GM18519 (cell line): ENCODE measurements around the gene PHACTR3.
"Not testable (repeated sequence)": the region's sequence is repeated elsewhere in the genome, so short reads cannot be mapped to it uniquely, and the experiment has no call there.

Source experiments
- ATAC-seq: cut with Tn5 transposase; IDR thresholded peaks from one replicate; pipeline ENCODE4 v1.9.1; 2021; ENCODE audit warnings: mild to moderate bottlenecking, moderate library complexity; ENCODE audit not compliant: unreplicated experiment, low FRiP score

PHACTR3 gene

DNA sequence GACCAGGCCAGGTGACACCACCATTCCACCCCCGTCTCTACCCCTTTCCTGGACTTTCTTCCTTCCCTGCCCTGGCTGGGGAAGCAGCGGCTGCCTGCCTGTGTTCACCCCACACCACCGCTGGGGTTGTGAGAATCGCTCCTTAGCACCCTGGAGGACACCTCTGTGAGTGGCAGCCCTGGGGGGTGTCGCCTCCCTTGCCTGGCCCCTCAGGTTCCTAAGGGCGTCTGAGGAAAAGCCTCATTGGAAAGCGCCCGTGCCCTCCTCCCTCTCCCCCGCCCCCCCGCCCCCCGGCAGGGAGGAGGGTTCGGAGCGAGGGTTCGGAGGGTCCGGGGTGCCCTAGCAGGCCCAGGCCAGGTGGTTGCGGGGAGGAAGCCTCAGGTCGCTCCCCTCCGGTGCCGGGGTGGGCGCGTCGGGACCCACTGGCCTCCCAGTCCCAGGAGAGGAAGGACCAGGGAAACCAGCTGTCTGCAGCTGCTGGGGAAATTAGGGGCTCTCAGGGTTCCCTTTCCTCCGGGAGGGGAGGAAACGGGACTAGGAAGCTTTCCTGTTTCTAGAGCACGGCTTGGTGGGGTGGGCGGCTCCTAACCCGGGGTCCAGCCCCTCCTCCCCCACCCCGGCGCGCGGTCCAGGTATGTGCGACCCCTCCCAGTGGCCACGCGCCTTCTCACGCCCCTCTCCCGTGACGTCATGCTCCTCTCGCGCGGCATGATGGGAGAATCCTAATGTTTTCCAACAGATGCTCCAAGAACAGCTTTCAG is at the start of gene PHACTR3:
TSS of gene PHACTR3 (plus strand) at position 760 of the 761 bp plus-strand sequence. CDS start 475 bp downstream, outside the sequence.
- ATAC-seq: no peak

GRCh38 chr20:59557733-59558529 is 46.4 kb upstream of the PHACTR3 start:
- ATAC-seq: not testable (repeated sequence)

DNA sequence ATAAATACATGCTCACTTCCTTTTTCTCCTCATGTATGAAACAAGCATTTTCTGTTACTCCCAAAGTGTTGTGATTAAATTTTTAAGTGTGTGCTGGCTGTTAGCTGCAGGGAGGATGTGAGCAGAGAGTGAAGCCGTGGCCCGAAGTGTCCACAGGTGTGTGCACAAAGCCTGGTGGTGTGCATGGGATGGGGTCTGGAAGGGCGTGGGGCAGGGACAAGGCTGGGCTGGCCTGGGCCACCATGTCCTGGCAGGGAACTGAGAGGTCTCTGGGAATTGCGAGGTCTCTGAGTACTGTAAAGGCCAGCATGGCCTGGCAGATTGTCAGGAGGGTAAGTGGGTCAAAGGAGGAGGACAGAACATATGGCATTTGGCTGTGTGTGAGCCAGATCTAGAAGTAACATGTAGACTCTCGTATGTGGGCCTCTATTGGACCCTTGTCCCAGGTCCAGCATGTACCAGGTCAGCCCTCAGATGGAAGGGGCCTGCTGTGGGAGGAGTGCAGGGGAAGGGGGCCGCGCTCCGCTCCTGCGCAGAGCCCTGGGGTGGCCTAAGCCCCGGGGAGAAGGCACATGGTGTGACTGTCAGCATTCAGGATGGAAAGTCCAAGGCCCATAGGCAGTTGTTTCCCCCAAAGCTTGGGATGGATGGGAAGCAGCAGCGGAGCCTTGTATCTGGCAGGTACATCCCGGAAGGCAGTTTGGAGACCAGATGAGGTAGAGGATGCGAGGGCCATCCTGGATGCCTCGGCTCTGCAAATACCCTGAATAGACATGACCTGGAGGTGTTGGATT is 45.1 kb upstream of the PHACTR3 start:
- no peak for ATAC-seq

DNA sequence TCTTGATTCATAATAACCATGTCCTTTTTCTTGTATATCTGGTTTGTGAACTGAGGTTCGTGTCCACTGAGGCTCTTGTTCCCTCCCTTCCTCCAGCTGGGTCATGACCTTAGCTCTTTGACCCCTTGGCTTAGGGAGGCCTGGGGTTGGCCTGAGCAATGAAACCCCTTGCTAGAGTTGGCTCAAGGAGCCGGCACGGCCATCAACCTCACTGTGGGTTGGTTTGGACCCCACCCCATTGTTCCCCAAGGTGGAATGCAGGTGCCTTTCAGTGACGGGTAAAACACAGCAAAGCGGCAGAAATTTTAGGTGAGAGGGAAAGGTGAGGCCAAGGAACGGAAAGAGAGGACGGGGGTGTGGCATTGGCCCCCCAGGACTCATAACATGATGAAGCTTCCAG is 44.5 kb upstream of the PHACTR3 start:
- ATAC-seq: no peak

- no peak for ATAC-seq
Observed at GRCh38 chr20:59560588-59561227, 43.6 kb upstream of the PHACTR3 start.

DNA sequence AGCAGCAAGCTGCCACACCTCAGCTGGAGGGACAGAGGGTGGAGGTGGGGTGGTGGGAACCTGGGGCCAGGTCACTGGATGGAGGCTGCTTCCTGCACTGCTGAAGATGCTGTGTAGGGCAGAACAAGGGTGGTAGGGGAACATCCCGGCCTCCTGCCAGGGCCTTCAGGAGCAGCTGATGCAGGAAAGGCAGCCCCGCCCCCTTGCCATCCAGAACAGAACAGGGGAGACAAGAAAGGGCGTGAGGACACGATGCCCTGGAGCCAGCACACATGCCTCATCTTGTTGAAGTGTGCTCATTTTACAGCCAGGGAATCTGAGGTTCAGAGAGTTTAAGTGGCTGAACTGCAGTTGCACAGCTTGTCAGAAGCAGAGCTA is 43.1 kb upstream of the PHACTR3 start:
- ATAC-seq: no peak

- no peak for ATAC-seq
Observed at GRCh38 chr20:59561614-59562277, 42.6 kb upstream of the PHACTR3 start.

DNA sequence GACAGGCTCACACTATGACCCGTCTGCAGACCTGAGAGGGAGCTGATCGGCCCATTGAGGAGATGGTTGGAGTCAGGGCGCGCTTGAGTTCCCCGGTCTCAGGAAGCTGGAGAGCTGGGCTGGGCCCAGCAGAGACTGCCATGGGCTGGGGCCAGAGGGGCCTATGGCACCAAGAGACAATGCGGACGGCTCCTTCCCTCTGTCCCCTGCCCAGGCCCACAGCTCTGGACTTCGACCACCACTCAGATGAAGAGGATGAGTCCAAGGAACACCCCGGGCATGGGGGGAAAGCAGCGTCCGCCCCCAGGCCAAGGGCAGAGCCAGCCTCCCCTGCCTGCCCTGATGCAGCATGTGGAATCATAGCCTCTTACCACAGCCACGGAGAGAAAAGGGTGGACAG is 40.2 kb upstream of the PHACTR3 start:
- ATAC-seq: no peak

DNA sequence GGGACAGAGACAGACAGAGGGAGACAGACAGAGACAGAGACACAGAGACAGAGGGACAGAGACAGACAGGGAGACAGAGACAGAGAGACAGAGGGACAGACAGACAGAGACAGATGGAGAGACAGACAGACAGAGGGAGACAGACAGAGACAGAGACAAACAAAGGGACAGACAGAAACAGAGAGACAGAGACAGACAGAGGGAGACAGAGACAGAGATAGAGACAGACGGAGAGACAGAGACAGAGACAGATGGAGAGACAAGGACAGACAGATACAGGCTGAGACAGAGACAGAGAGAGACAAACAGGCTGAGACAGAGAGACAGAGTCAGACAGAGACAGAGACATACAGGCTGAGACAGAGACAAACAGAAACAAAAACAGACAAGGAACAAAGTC is 39.4 kb upstream of the PHACTR3 start:
- ATAC-seq: no peak

DNA sequence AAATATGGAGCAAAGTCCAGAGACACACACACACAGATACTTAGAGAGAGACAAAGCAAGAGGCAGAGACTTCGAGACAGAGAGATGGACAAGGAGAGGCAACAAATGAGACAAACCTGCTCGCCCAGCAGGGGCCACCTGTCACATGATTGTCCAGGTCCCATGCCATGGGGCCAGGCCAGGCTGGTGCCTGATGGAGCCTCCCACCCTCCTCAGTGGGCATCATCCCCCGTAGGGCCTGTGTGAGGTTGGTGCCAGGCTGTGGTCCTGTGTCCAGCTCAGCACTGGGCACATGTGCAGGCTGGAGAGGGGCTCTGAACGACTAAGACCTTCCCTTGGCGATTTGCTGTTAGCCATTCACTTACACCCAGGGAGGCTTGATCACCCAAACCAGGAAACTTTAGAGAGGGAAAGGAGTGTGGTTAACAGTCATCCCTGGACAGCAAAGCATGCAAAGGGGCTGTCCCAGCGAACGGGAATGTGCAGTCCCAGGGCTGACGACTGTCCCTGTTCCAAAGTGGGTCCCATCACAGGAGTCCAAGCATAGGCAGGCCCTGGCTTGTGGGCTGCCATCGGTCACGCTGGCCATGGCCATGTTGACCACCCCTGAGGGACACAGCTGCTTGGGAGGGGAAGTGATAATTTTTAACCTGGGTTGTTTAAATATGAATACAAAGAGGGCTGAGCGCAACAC is 38.4 kb upstream of the PHACTR3 start:
- no peak for ATAC-seq

DNA sequence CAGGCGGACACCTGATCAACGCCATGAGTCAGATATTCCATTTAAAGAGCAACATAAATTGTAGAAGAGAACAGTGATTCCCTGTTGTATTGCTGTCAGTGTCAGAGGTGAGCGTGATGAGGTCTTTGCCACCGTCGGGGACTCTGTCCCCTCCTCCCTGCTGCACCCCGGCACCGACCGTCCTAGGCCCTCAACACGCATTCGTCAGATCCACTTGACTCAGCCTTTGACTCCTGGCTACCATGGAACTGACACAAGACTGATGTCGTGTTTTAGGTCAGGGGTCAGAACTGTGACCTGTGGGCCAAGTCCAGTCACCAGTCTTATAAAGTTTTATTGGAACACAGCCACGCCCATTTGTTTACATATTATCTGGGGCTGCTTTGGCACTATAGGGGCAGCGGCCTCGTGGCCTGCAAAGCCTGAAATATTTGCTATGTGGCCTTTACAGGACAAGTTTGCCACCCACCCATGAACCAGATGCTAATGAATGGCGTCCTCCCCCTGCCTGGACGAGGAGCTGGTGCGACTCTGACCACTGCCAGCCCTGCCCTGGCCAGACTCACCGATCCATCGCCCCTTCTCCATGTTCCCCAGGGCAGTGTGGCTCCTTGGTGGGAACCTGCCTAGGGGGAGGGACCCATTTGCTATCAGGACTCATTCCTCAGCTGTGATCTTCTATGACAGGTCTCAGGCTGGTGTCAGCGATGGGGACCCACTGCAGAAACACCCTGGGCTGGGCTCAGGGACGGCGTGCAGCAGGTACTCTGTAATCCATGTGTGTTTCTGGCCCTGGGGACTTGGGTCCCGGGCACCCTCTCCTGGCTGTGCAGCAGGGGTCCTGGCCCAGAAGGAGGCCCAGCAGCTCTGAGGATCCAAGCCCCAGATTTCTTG is 37.5 kb upstream of the PHACTR3 start:
- ATAC-seq: no peak

- ATAC-seq: no peak
Observed at GRCh38 chr20:59567585-59568508, 36.5 kb upstream of the PHACTR3 start.

DNA sequence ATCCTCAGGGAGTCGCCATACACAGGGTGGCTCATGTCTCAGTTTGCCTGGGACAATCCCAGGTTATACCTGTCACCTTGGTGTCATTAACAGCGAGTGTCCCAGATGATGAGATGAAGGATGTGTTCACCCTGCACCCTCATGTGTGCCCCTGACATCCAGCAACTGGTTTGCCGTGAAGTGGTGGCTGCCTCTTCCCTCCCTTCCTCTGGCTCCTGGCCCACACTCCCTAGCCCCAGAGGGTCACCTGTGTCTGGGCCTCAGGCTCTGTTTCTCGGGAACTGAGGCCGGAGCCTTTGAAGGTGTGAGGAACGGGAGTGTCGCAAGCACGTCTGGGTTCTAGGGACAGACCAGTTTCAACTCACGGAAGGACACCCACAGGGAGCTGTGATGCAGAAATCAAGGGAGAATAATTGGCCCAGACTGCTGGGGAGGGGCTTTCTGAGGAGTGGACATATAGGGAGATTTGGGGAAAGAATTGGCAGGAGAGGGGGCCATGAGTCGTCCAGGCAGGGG is 35.8 kb upstream of the PHACTR3 start:
- ATAC-seq: no peak

GRCh38 chr20:59569305-59569704 is 35.0 kb upstream of the PHACTR3 start:
- ATAC-seq: no peak

- no peak for ATAC-seq
Observed at GRCh38 chr20:59571151-59571550, 33.2 kb upstream of the PHACTR3 start.

DNA sequence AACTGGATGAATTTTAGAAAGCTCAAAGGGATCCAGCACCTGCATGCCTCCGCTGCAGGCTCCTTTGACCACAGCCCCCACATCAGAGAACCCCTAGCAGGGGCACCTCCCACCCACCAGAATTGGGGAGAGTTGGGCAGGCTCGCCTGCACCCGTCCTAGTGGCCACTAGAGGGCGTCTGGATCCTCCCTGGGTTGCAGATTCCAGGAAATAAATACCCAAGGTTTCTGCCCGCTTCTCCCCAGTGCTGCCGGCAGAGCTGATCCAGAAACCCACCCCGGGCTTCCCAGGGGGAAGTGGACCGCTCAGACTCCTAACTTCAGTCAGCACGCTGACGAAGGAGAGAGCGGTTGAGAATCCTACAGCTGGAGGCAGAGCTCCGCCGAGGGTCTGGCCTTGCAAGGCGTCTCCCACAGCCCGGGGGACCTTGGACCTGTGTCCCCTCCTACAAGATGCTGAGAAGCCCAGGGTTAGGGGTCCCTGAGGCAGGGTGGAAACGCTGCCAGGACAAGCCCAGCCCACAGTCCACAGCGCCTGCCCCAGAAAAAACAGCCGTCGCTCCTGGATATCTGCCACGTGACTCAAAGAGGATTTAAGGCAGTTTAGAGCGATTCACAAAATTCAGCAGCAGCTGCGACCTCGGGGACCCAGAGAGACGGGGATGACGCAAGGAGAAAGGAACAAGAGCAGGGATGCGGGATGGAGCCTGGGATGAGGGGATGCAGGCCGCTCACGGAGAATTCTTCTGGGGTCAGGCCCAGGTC is 32.6 kb upstream of the PHACTR3 start:
- peak; percentile 46 for ATAC-seq
